ENCODE results near the gene NPIPB13. TPM values are rescaled to one million over a fixed set of nuclear protein-coding genes. Genes with fewer than 3 reads are reported as not detected.
"Not testable (repeated sequence)": the region's sequence is repeated elsewhere in the genome, so short reads cannot be mapped to it uniquely, and the experiment has no call there.

NPIPB13 gene
- total RNA-seq (2014; rRNA removed; shearing (Covaris generic)) = 0.43 and 0.46 TPM in 2 replicates

DNA sequence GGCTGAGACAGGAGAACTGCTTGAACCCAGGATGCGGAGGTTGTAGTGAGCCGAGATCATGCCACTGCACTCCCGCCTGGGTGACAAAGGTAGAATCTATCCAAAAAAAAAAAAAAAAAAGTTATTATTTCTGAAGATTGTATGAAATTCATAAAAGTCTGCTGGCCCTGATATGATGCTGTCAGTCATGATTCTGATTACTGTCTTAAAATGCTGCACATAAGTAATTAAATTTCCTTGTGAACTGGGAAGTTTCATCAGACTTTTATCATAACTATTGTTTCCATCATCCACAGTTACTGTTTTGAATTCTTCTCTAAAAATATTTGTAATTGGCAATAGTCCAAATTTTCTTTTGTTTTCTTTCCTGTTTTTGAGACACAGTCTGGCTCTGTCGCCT is at the start of gene NPIPB13:
NPIPB13 (minus strand) TSS at position 101 of the 400 bp plus-strand sequence. CDS start 2,906 bp downstream, outside the sequence.
- DNase-seq (ENCODE audit: low spot score) = not testable (repeated sequence)

DNA sequence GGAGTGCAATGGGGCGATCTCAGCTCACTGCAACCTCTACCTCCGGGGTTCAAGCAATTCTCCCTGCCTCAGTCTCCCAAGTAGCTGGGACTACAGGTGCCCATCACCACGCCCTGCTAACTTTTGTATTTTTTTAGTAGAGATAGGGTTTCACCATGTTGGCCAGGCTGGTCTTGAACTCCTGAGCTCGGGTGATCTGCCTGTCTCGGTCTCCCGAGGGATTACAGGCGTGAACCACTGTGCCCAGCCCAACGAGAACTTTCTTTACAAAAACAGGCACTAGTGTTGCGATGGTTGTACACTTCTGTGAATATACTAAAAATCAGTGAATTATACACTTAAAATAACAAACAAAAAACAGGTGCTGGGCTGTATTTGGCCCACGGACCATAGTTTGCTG is 34.1 kb upstream of the NPIPB13 start:
- not testable (repeated sequence) for DNase-seq (ENCODE audit: low spot score)

DNA sequence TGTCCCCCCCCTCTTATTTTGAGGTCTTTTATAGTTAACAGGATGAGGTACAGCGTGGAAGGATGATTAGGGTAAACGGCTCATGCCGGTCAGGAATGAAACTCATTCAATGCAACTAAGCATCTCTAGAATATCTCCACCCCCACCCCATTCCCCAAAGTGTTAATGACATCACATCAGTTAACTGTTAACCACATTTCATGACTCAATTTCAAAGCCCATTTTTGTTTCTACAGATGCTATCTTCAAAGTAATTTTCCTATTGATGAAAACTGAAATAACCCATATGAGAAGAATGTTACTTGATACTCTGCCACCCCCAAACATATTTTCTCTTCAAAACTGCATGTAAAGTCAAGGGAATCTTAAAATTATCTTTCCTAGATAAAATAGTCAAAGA is 30.2 kb upstream of the NPIPB13 start:
- not testable (repeated sequence) for DNase-seq (ENCODE audit: low spot score)

DNA sequence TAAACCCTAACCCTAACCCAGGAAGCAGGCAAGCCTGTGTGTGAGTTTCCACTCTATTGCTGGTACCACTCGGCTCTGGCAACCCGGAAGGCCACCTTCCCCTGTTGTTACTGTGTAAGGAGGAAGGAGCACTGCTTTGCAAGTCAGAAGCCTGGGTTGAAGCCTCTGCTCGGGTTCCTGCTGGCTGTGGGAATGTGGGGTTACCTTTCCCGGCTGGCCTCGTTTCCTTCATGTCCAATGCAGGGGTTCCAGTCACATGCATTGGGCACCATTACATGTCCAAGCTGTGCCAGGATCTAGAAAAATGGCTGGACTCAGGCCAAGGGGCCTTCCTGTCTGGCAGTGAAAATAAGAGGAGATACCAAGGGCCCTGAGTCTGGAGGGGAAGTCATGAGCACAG is 31.2 kb downstream of the NPIPB13 start:
- not testable (repeated sequence) for DNase-seq (ENCODE audit: low spot score)

DNA sequence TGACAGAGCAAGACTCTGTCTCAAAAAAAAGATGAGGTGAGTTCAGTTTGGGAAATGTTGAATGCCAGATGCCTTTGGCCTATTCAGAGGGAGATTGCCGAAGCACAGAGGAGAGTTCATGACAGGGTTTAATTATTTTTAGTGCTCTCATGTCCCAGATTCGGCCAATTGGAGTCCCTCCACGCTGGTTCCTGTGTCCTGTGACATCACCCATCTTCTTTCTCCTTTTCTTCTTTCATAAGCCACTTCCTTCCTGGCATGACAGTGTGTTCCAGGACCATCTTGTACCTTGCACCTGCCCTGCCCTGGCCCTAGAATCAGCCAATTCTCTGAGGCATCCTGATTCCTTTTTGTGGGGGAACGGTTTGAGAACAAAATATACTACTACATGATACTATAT is 36.9 kb downstream of the NPIPB13 start:
- DNase-seq (ENCODE audit: low spot score) = not testable (repeated sequence)

DNA sequence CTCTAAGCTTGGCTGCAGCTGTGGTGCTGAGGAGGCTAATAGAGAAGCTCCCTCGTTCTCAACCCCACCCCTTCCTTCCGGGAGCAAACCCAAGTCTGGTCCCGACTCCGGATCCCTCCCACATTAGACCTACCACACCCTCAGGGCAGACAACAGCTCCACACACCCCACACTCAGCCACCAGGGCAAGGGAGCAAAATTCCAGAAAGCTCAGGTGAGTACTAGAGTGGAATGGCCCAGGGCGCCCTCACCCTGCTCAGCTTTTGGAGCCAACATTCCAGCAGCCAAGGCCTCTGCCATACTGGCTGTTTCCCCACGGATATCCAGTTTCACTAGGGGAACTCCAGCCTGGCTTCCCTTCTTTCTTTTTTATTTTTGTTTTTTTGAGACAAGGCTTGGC is 39.2 kb downstream of the NPIPB13 start:
- DNase-seq (ENCODE audit: low spot score) = not testable (repeated sequence)

DNA sequence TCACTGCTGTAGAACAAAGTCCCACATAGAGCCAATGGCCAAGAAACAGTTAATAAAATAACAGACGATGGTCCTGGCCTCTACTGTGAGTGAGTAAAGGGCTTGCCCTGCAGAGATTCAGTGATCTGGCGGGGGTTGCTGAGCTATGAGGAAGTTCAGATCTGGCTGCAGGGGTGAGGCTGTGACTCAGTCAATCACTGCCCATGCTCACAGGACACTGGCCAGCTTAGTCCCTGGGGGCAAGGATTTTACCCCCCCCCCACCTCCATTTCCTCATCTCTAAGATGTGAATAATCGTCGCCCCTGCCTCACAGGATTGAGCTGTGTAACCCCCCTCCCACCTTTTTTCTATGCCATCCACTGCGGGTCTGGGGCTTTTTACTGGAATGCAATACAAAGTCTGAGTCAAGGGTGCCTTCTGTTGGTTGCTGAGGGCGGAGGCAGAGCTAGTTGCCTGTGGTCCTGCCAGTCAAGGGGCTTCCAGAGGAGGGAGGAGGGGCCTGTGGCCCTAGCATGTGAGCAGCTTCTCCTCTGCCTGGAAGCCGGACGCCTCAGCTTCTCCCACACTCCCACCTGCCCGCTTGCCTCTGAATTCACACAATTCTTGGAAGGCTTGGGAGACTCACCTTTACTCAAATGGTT is 41.1 kb downstream of the NPIPB13 start:
- DNase-seq (ENCODE audit: low spot score) = not testable (repeated sequence)

DNA sequence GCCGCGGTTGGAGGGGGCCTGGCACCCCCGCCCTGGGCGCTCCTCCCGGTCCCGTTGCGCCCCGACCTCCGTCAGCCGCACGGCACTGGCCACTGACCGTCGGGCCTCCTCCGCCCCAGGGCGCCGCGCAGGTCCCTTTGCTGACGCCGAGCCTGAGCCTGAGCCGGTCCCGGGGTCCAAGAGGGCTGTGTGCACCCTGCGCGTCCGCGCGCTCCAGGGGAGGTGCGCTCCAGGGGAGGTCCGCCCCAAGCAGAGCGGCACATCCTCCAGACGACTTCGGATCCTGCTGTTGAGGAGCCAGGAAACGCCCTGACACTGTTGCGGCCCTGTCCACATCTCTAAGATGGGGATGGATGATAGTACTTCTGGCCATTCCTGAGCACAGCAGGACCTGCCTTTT is 42.0 kb downstream of the NPIPB13 start:
- DNase-seq (ENCODE audit: low spot score) = not testable (repeated sequence)

DNA sequence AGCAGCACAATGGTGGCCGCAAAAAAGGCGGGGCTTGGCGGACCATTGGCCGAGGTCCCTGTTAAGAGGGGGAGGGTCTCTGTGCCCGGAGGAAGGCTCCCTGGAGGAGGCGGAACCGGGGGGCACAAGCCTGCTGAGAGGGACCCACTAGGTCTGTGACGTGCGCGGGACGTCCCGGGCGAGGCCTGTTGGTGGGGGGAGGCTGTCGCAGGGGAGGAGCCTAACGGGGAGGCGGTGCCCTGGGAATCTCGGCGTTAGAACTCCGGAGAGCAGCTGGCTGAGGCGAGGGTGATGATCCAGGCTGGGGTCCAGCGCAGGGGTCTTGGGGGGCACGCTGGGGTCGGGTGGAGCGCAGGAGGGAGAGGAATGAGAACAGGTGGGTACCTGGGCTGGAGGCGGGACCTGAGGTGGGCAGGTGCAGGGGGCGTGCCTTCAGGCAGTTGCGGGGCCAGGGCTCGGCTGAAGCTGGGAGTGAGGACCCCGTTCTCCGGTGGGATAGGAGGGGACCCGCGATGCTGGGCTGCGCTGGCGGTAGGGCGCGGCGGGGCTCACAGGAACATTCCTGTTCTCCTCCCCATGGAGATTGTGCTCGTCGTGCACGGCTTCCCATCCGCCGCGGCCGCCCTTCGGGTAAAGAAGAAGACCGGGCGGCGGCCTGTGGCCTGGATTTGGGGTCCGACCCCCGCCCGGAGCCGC is 42.6 kb downstream of the NPIPB13 start:
- DNase-seq (ENCODE audit: low spot score) = not testable (repeated sequence)

DNA sequence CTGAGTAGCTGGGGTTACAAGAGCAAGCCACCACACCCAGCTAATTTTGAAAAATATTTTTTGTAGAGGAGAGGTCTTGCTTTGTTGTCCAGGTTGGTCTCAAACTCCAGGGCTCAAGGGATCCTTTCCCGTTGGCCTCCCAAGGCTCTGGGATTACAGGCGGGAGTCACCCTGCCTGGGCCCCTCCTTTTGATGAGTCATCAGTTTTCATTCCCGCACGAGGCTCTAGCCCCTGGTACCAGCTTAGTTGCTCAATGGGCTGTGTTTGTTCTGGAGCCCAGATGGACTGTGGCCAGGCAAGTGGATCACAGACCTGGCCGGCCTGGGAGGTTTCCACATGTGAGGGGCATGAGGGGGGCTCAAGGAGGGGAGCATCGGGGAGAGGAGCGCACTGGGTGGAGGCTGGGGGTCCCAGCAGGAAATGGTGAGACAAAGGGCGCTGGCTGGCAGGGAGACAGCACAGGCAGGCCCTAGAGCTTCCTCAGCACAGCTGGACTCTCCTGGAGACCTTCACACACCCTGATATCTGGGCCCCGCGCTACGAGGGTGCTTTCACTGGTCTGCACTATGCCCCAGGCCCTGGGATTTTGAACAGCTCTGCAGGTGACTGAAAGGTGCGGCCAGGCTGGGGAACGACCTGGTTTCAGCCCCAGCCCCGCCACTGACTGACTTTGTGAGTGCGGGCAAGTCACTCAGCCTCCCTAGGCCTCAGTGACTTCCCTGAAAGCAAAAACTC is 48.5 kb downstream of the NPIPB13 start:
- not testable (repeated sequence) for DNase-seq (ENCODE audit: low spot score)

DNA sequence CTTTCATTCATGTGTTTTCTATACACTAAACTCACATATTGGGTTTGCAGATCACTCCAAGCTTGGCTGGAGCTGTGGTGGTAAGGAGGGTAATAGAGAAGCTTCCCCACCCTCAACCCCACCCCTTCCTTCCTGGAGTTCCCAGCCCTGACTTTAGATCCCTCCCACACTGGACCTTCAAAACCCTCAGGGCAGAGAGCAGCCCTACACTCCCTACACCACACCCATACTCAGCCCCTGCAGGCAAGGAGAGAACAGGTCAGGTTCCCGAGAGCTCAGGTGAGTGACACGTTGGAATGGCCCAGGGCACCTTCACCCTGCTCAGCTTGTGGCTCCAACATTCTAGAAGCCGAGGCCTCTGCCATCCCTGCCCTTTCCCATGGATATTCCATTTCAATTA is 49.2 kb downstream of the NPIPB13 start, which contains the start of gene SULT1A3:
SULT1A3 (plus strand) TSS at position 207 of the 400 bp plus-strand sequence. CDS start 1,474 bp downstream, outside the sequence.
- DNase-seq (ENCODE audit: low spot score) = not testable (repeated sequence)

Other genes starting within 250 kb of the NPIPB13 start
- 0.12 TPM in 1 of 2 replicates, not detected in the other for gene DOC2A, start 237.5 kb downstream of the NPIPB13 start, total RNA-seq (2014; rRNA removed; shearing (Covaris generic))
- gene C16orf92, start 225.3 kb downstream of the NPIPB13 start, total RNA-seq (2014; rRNA removed; shearing (Covaris generic)) = not detected in 2 replicates
- gene TLCD3B, start 217.2 kb downstream of the NPIPB13 start, total RNA-seq (2014; rRNA removed; shearing (Covaris generic)) = 0.04 TPM in 1 of 2 replicates, not detected in the other
- gene ALDOA, start 182.7 kb downstream of the NPIPB13 start, total RNA-seq (2014; rRNA removed; shearing (Covaris generic)) = 1,896 and 1,920 TPM in 2 replicates
- gene PPP4C, start 172.5 kb downstream of the NPIPB13 start, total RNA-seq (2014; rRNA removed; shearing (Covaris generic)) = 117 and 139 TPM in 2 replicates
- gene TBX6, start 156.6 kb downstream of the NPIPB13 start, total RNA-seq (2014; rRNA removed; shearing (Covaris generic)) = not detected in 2 replicates
- gene YPEL3, start 152.3 kb downstream of the NPIPB13 start, total RNA-seq (2014; rRNA removed; shearing (Covaris generic)) = 4.1 and 6.7 TPM in 2 replicates
- not detected in 2 replicates for gene GDPD3, start 134.9 kb downstream of the NPIPB13 start, total RNA-seq (2014; rRNA removed; shearing (Covaris generic))
- gene MAPK3, start 125.3 kb downstream of the NPIPB13 start, total RNA-seq (2014; rRNA removed; shearing (Covaris generic)) = 18.3 and 26.6 TPM in 2 replicates
- gene CORO1A, start 64.9 kb downstream of the NPIPB13 start, total RNA-seq (2014; rRNA removed; shearing (Covaris generic)) = 7.3 and 7.9 TPM in 2 replicates
- 177 and 278 TPM in 2 replicates for gene BOLA2B, start 54.8 kb downstream of the NPIPB13 start, total RNA-seq (2014; rRNA removed; shearing (Covaris generic))
- 24.7 and 61.0 TPM in 2 replicates for gene SLX1A, start 54.6 kb downstream of the NPIPB13 start, total RNA-seq (2014; rRNA removed; shearing (Covaris generic))
- gene SULT1A3, start 49.2 kb downstream of the NPIPB13 start, total RNA-seq (2014; rRNA removed; shearing (Covaris generic)) = 2.3 and 4.0 TPM in 2 replicates
- 42.7 and 53.6 TPM in 2 replicates for gene CD2BP2, start 106.8 kb upstream of the NPIPB13 start, total RNA-seq (2014; rRNA removed; shearing (Covaris generic))
- gene TBC1D10B, start 122.0 kb upstream of the NPIPB13 start, total RNA-seq (2014; rRNA removed; shearing (Covaris generic)) = 10.4 and 15.9 TPM in 2 replicates
- gene MYL11, start 126.3 kb upstream of the NPIPB13 start, total RNA-seq (2014; rRNA removed; shearing (Covaris generic)) = not detected in 2 replicates
- gene SEPTIN1, start 134.1 kb upstream of the NPIPB13 start, total RNA-seq (2014; rRNA removed; shearing (Covaris generic)) = not detected in 2 replicates
- gene ZNF48, start 146.9 kb upstream of the NPIPB13 start, total RNA-seq (2014; rRNA removed; shearing (Covaris generic)) = 4.1 and 7.4 TPM in 2 replicates
- 12.0 and 24.3 TPM in 2 replicates for gene ZNF771, start 159.1 kb upstream of the NPIPB13 start, total RNA-seq (2014; rRNA removed; shearing (Covaris generic))
- gene DCTPP1, start 181.6 kb upstream of the NPIPB13 start, total RNA-seq (2014; rRNA removed; shearing (Covaris generic)) = 11.0 and 28.9 TPM in 2 replicates
- 7.3 and 8.9 TPM in 2 replicates for gene SEPHS2, start 197.4 kb upstream of the NPIPB13 start, total RNA-seq (2014; rRNA removed; shearing (Covaris generic))
- gene ITGAL, start 224.3 kb upstream of the NPIPB13 start, total RNA-seq (2014; rRNA removed; shearing (Covaris generic)) = not detected in 2 replicates